H1 (cell line): ENCODE data around the gene TIGD1. TPM values are rescaled to one million over a fixed set of nuclear protein-coding genes. Genes with fewer than 3 reads are reported as not detected.
A peak's percentile ranks its signal among the peaks of the same experiment; 100 is the strongest.

Source experiments
- CTCF ChIA-PET: fragments of 300-600 bp; sonication (Branson Sonifier 250); formaldehyde crosslinking; loops from one replicate; lab custom pipeline; 2021; ENCODE audit not compliant: partially characterized antibody; lab: Charles Lee
- POLR2A ChIA-PET: fragments of 300-600 bp; sonication (Branson Sonifier 250); formaldehyde crosslinking; loops from one replicate; lab custom pipeline; 2021; ENCODE audit warnings: inconsistent platforms; ENCODE audit not compliant: partially characterized antibody; lab: Charles Lee
- DNase-seq, 2 experiments: peaks; one replicate each; pipeline versions ENCODE4 v3.0.0 to v3.0.0-alpha.2; 2010 to 2022; ENCODE audit warnings: low spot score in 2 of 2, low read depth in 1 of 2, mixed read lengths in 1 of 2
- FAIRE-seq: peaks from 2 replicates; lab custom pipeline; 2011; peaks lifted over from hg19 to GRCh38; lab: Jason Lieb, UNC
- H2AFZ ChIP-seq: 2 replicates; pipeline ENCODE4 v1.8.1; 2012; ENCODE audit warnings: low read length, inconsistent platforms
- H2AK5ac ChIP-seq: 2 replicates; pipeline ENCODE4 v1.6.1; 2013; ENCODE audit warnings: low read depth, low read length
- H2BK120ac ChIP-seq: replicated peaks from 2 replicates; pipeline ENCODE3; 2013; ENCODE audit warnings: low read depth, low read length, inconsistent platforms
- H2BK12ac ChIP-seq: 2 replicates; pipeline ENCODE4 v1.6.1; 2013; ENCODE audit warnings: low read depth, low read length
- H2BK15ac ChIP-seq: 2 replicates; pipeline ENCODE4 v1.6.1; 2013; ENCODE audit warnings: low read length
- H2BK20ac ChIP-seq: 2 replicates; pipeline ENCODE4 v1.6.1; 2013; ENCODE audit warnings: low read length
- H2BK5ac ChIP-seq: 2 replicates; pipeline ENCODE4 v1.6.1; 2013; ENCODE audit warnings: low read depth, low read length
- H3K14ac ChIP-seq: 2 replicates; pipeline ENCODE4 v1.6.1; 2013; ENCODE audit warnings: inconsistent platforms; ENCODE audit not compliant: insufficient read length
- H3K18ac ChIP-seq: 2 replicates; pipeline ENCODE4 v1.6.1; 2013; ENCODE audit warnings: low read length; ENCODE audit errors: extremely low read depth
- H3K23ac ChIP-seq: 2 replicates; pipeline ENCODE4 v1.6.1; 2013; ENCODE audit warnings: inconsistent platforms; ENCODE audit not compliant: insufficient read length
- H3K23me2 ChIP-seq: 2 replicates; pipeline ENCODE4 v1.6.1; 2013; ENCODE audit warnings: low read depth, low read length
- H3K27ac ChIP-seq: 2 replicates; pipeline ENCODE4 v1.6.1; 2011; ENCODE audit warnings: low read depth, low read length, inconsistent platforms
- H3K27me3 ChIP-seq, 4 experiments: replicated peaks in 1 of 4; 1 replicate in 1 of 4; 2 replicates in 3 of 4; pipeline versions ENCODE4 v1.6.1 to v1.8.1; 2011 to 2013; ENCODE audit warnings: low read length in 3 of 4, mild to moderate bottlenecking in 3 of 4, inconsistent platforms in 2 of 4, mixed read lengths in 2 of 4, moderate library complexity in 1 of 4; ENCODE audit not compliant: control insufficient read depth in 3 of 4, insufficient read depth in 3 of 4; ENCODE audit errors: extremely low read depth in 1 of 4
- H3K36me3 ChIP-seq, 4 experiments: 2 replicates each; pipeline versions ENCODE4 v1.6.1 to v1.8.1; 2011 to 2013; ENCODE audit warnings: mild to moderate bottlenecking in 4 of 4, low read length in 3 of 4, moderate library complexity in 2 of 4, control low read depth in 1 of 4, inconsistent platforms in 1 of 4; ENCODE audit not compliant: insufficient read depth in 4 of 4, control insufficient read depth in 2 of 4
- H3K4ac ChIP-seq: replicated peaks from 2 replicates; pipeline ENCODE3; 2013; ENCODE audit warnings: low read length, low read depth, mixed read lengths, inconsistent platforms; ENCODE audit not compliant: insufficient read length
- H3K4me1 ChIP-seq, 4 experiments: replicated peaks in 1 of 4; 1 replicate in 1 of 4; 2 replicates in 3 of 4; pipeline versions ENCODE4 v1.6.1 to v1.8.1; 2011 to 2013; ENCODE audit warnings: low read length in 3 of 4, inconsistent platforms in 2 of 4, mixed read lengths in 1 of 4; ENCODE audit not compliant: insufficient read depth in 4 of 4, control insufficient read depth in 3 of 4
- H3K4me2 ChIP-seq, 2 experiments: 2 replicates each; pipeline versions ENCODE4 v1.6.1 to v1.8.1; 2011 to 2013; ENCODE audit warnings: low read depth in 2 of 2, low read length in 2 of 2, control low read depth in 1 of 2, inconsistent platforms in 1 of 2, mild to moderate bottlenecking in 1 of 2; ENCODE audit not compliant: insufficient read depth in 1 of 2
- H3K4me3 ChIP-seq, 4 experiments: fragments of 200-600, 300-600 bp in 1 of 4; sonication (generic), shearing (Covaris generic), sonication (Bioruptor Twin) in 1 of 4; 2 replicates each; pipeline versions ENCODE4 v1.5.1 to v1.8.1; 2011 to 2016; ENCODE audit warnings: low read length in 4 of 4, low read depth in 3 of 4, control low read depth in 2 of 4, inconsistent platforms in 2 of 4, mild to moderate bottlenecking in 2 of 4, mixed read lengths in 1 of 4, moderate library complexity in 1 of 4; ENCODE audit not compliant: insufficient read depth in 2 of 4; ENCODE audit errors: extremely low read depth in 1 of 4
- H3K56ac ChIP-seq: replicated peaks from 2 replicates; pipeline ENCODE3; 2013; ENCODE audit warnings: low read depth, mild to moderate bottlenecking, mixed read lengths, low read length, inconsistent platforms; ENCODE audit not compliant: insufficient read length
- H3K79me1 ChIP-seq: 2 replicates; pipeline ENCODE4 v1.6.1; 2013; ENCODE audit warnings: low read depth, low read length, control low read depth
- H3K79me2 ChIP-seq, 2 experiments: 2 replicates each; pipeline versions ENCODE4 v1.6.1 to v1.8.1; 2012 to 2013; ENCODE audit warnings: low read length in 2 of 2, mild to moderate bottlenecking in 2 of 2, inconsistent platforms in 1 of 2; ENCODE audit not compliant: insufficient read depth in 2 of 2, control insufficient read depth in 1 of 2
- H3K9ac ChIP-seq, 4 experiments: replicated peaks in 1 of 4; 1 replicate in 1 of 4; 2 replicates in 3 of 4; pipeline versions ENCODE4 v1.6.1 to v1.8.1; 2011 to 2013; ENCODE audit warnings: low read depth in 3 of 4, low read length in 3 of 4, control low read depth in 2 of 4, mild to moderate bottlenecking in 2 of 4, moderate library complexity in 2 of 4, inconsistent platforms in 1 of 4; ENCODE audit errors: extremely low read depth in 1 of 4
- H3K9me3 ChIP-seq, 2 experiments: 2 replicates each; pipeline versions ENCODE4 v1.6.1 to v1.8.1; 2012 to 2013; ENCODE audit warnings: mild to moderate bottlenecking in 2 of 2, moderate library complexity in 2 of 2, control low read depth in 1 of 2, inconsistent platforms in 1 of 2, low read depth in 1 of 2, low read length in 1 of 2, mixed read lengths in 1 of 2; ENCODE audit not compliant: insufficient read depth in 2 of 2
- H4K20me1 ChIP-seq, 2 experiments: replicated peaks in 1 of 2; 2 replicates each; pipeline versions ENCODE3 to v1.8.1; 2011 to 2013; ENCODE audit warnings: inconsistent platforms in 2 of 2, low read length in 2 of 2, mild to moderate bottlenecking in 1 of 2; ENCODE audit not compliant: insufficient read depth in 2 of 2, control insufficient read depth in 1 of 2
- H4K5ac ChIP-seq: 2 replicates; pipeline ENCODE4 v1.6.1; 2013; ENCODE audit warnings: low read length, low read depth, mixed read lengths, inconsistent platforms; ENCODE audit not compliant: insufficient read length
- H4K8ac ChIP-seq: 2 replicates; pipeline ENCODE4 v1.8.0; 2013; ENCODE audit warnings: mild to moderate bottlenecking, moderate library complexity, low read length, inconsistent platforms; ENCODE audit not compliant: insufficient read depth; ENCODE audit errors: extremely low read depth
- H4K91ac ChIP-seq: replicated peaks from 2 replicates; pipeline ENCODE3; 2013; ENCODE audit warnings: low read length, mixed read lengths, inconsistent platforms; ENCODE audit not compliant: insufficient read length
- BCL11A ChIP-seq, 2 experiments: IDR thresholded peaks; one replicate each; pipeline ENCODE4 v1.6.1; 2011; ENCODE audit warnings: low read depth in 2 of 2, low read length in 2 of 2, mild to moderate bottlenecking in 2 of 2
- BRCA1 ChIP-seq: IDR thresholded peaks from 2 replicates; pipeline ENCODE4 v1.6.1; 2012; ENCODE audit warnings: low read depth, low read length, improper control_type of control experiment
- CBX5 ChIP-seq: fragments of 300-800, 300-1000 bp; sonication (generic); IDR thresholded peaks from 2 replicates; pipeline ENCODE4 v1.7.1; 2016; ENCODE audit warnings: antibody characterized with exemption, low read length, low read depth
- CREB1 ChIP-seq: IDR thresholded peaks from 2 replicates; pipeline ENCODE4 v1.6.1; 2012; ENCODE audit warnings: inconsistent platforms
- EGR1 ChIP-seq: IDR thresholded peaks from 2 replicates; pipeline ENCODE4 v1.6.1; 2011; ENCODE audit warnings: low read depth, low read length, borderline replicate concordance
- EP300 ChIP-seq, 2 experiments: IDR thresholded peaks; 1 replicate in 1 of 2; 2 replicates in 1 of 2; pipeline ENCODE4 v1.6.1; 2011 to 2012; ENCODE audit warnings: low read depth in 2 of 2, low read length in 2 of 2, mild to moderate bottlenecking in 2 of 2, borderline replicate concordance in 1 of 2, inconsistent platforms in 1 of 2, moderate library complexity in 1 of 2
- FOSL1 ChIP-seq: IDR thresholded peaks from 2 replicates; pipeline ENCODE4 v1.6.1; 2011; ENCODE audit warnings: mild to moderate bottlenecking, low read depth, low read length, moderate library complexity; ENCODE audit not compliant: insufficient read depth
- JUN ChIP-seq: IDR thresholded peaks from 2 replicates; pipeline ENCODE4 v1.6.1; 2011; ENCODE audit warnings: low read depth, mild to moderate bottlenecking, improper control_type of control experiment, low read length
- KDM4A ChIP-seq: IDR thresholded peaks from one replicate; pipeline ENCODE4 v1.7.1; 2012; ENCODE audit warnings: low read depth, mild to moderate bottlenecking, moderate library complexity, low read length, inconsistent platforms; ENCODE audit not compliant: severe bottlenecking
- NRF1 ChIP-seq: IDR thresholded peaks from 2 replicates; pipeline ENCODE4 v1.6.1; 2011; ENCODE audit warnings: mild to moderate bottlenecking, low read depth, low read length, improper control_type of control experiment
- POLR2A ChIP-seq, 2 experiments: IDR thresholded peaks; 1 replicate in 1 of 2; 2 replicates in 1 of 2; pipeline ENCODE4 v1.6.1; 2011; ENCODE audit warnings: low read depth in 2 of 2, low read length in 2 of 2, mild to moderate bottlenecking in 2 of 2; ENCODE audit errors: control extremely low read depth in 1 of 2
- SAP30 ChIP-seq: fragments of 300-600 bp; sonication (generic); IDR thresholded peaks from 2 replicates; pipeline ENCODE4 v1.7.1; 2012; ENCODE audit warnings: low read length, moderate library complexity, mild to moderate bottlenecking, inconsistent platforms; ENCODE audit not compliant: insufficient read depth, insufficient replicate concordance
- SIX5 ChIP-seq: IDR thresholded peaks from 2 replicates; pipeline ENCODE4 v1.6.1; 2011; ENCODE audit warnings: mild to moderate bottlenecking, low read depth, low read length
- SP2 ChIP-seq: IDR thresholded peaks from 2 replicates; pipeline ENCODE4 v1.6.1; 2012; ENCODE audit warnings: mild to moderate bottlenecking, low read length, inconsistent platforms
- WGBS, 2 experiments: shearing (Covaris generic) in 1 of 2; methylation state at CpG; one replicate each; pipeline versions ENCODE4 v1.1.6 to v1.1.7; 2013 to 2015; ENCODE audit warnings: low lambda C conversion rate in 2 of 2, mixed read lengths in 2 of 2, inconsistent platforms in 1 of 2, low coverage in 1 of 2, missing lambda C conversion rate in 1 of 2; ENCODE audit not compliant: insufficient replicate concordance in 2 of 2, insufficient coverage in 1 of 2, insufficient read length in 1 of 2; ENCODE audit errors: extremely low coverage in 1 of 2, missing lambda C conversion rate in 1 of 2; 5-methylcytosine and 5-hydroxymethylcytosine counted together
- polyA plus RNA-seq, 7 experiments: library from polyadenylated mRNA; depleted of rRNA in 3 of 7; stranded (reverse) in 5 of 7; unstranded in 2 of 7; fragments of >200 nt in 5 of 7; fragments of 200-250 nt in 2 of 7; gene quantifications; 1 replicate in 5 of 7; 2 replicates in 1 of 7; 4 replicates in 1 of 7; pipeline versions ENCODE4 v1.2.1 to v1.2.3, GENCODE V29; 2011 to 2013; ENCODE audit warnings: missing spikeins in 2 of 7, mixed read lengths in 2 of 7
- total RNA-seq: library from RNA; stranded (reverse); fragmentation: NEBNext Ultra II Directional; extraction: Animal tissue kit (Norgen Biotek cat#: 25700); gene quantifications from 2 replicates; pipeline ENCODE4 v1.2.1, GENCODE V29; 2021

Gene TIGD1
- total and polyA plus RNA-seq, 2 of the 8 experiments (the other 6 are each of a cell fraction or from before 2014, with no cell fraction given) = 4.7 to 8.3 TPM

GRCh38 chr2:232538671-232539070 is 11.7 kb downstream of the TIGD1 start:
- no peaks in the 10 kb centered on the region for H3K36me3 ChIP-seq
- no peak overlapping the region for H3K9ac ChIP-seq
- FAIRE-seq (no peak), DNase-seq (peak in 1 of 2 experiments; percentile 44)
- no peak overlapping the region for H2BK120ac ChIP-seq
- no peak overlapping the region for H3K27ac ChIP-seq
- H4K91ac ChIP-seq = no peak overlapping the region
- no peaks in the 10 kb centered on the region for H3K79me2 ChIP-seq
- no peak overlapping the region for H2BK20ac ChIP-seq
- no peak overlapping the region for H4K8ac ChIP-seq
- no peak overlapping the region for H2BK5ac ChIP-seq
- H3K18ac ChIP-seq = no peak overlapping the region; the same call in 1 of the 2 replicates
- H3K4me3 ChIP-seq = no peak overlapping the region
- 77% methylated on average over 1 of the region's 4 CpGs; no CpG with 5 or more reads in 1 of the 2 experiments for WGBS, 2 experiments
- 0 out of 4 replicates have a peak, but pooled peaks cover 0 to 5% of the 10 kb centered on the region in 2 experiments for H3K9me3 ChIP-seq
- POLR2A ChIA-PET = interaction anchor here (0.6 to 2.4 kb wide), 9 partner anchors 9 to 1074 kb away, joined by 3 to 16 read pairs (median 4); partner anchors contain the start of genes CHRND, EIF4E2, NCL and TIGD1
- H2BK12ac ChIP-seq = no peak overlapping the region
- 0 out of 2 replicates have a peak, but pooled peaks cover 1% of the 10 kb centered on the region for H3K23me2 ChIP-seq
- no peak overlapping the region for H2AK5ac ChIP-seq
- H3K27me3 ChIP-seq = no peaks in the 10 kb centered on the region
- H3K23ac ChIP-seq = no peak overlapping the region
- no peak overlapping the region for H2BK15ac ChIP-seq
- peaks cover 0 to 18% (median 11%) of the 10 kb centered on the region in 4 experiments; a peak in 6 of 7 replicates for H3K4me1 ChIP-seq
- H4K5ac ChIP-seq = no peak overlapping the region
- H3K4ac ChIP-seq = no peak overlapping the region
- no peak overlapping the region for H2AFZ ChIP-seq
- H3K79me1 ChIP-seq = no peaks in the 10 kb centered on the region
- CTCF ChIA-PET = interaction anchor here (0.6 to 5.5 kb wide), 17 partner anchors 9 to 534 kb away, joined by 3 to 29 read pairs (median 4); partner anchors contain the start of genes CHRND, EIF4E2, PRSS56 and TIGD1
- no peak overlapping the region for H3K4me2 ChIP-seq
- no peak overlapping the region for H3K14ac ChIP-seq
- no peak overlapping the region for H3K56ac ChIP-seq
- peaks cover 0 to 3% of the 10 kb centered on the region in 2 experiments for H4K20me1 ChIP-seq
- TF ChIP-seq EP300 (IDR thresholded peaks at IDR 0.05; ENCODE audit: borderline replicate concordance in 1 of 2, low read depth in 2 of 2, low read length in 2 of 2) = no peak
- TF ChIP-seq CREB1 = no peak
- TF ChIP-seq EGR1 = no peak
- TF ChIP-seq SP2 = no peak
- TF ChIP-seq KDM4A = no peak
- TF ChIP-seq BCL11A (IDR thresholded peaks at IDR 0.05; ENCODE audit: low read depth in 2 of 2, low read length in 2 of 2) = no peak
- TF ChIP-seq CBX5 = no peak
- no peak for TF ChIP-seq FOSL1
- TF ChIP-seq NRF1 = no peak
- TF ChIP-seq POLR2A (IDR thresholded peaks at IDR 0.05; ENCODE audit: control extremely low read depth in 1 of 2, low read depth in 2 of 2, low read length in 2 of 2) = no peak
- no peak for TF ChIP-seq SIX5
- TF ChIP-seq BRCA1 = no peak
- no peak for TF ChIP-seq JUN
- TF ChIP-seq SAP30 = no peak
